Astrocyte (in vitro differentiated cells and primary cell): ENCODE results near the gene ZC3H12C. TPM values are rescaled to one million over a fixed set of nuclear protein-coding genes. Genes with fewer than 3 reads are reported as not detected.

Experiments used
- DNase-seq: peaks from one replicate; pipeline ENCODE4 v3.0.0-alpha.2; 2010; ENCODE audit warnings: low read depth
- FAIRE-seq: peaks from 2 replicates; lab custom pipeline; 2011; peaks lifted over from hg19 to GRCh38; lab: Jason Lieb, UNC
- H2AFZ ChIP-seq: 2 replicates; pipeline ENCODE4 v1.6.0; 2012; ENCODE audit warnings: low read depth, low read length, inconsistent platforms
- H3K27ac ChIP-seq: 2 replicates; pipeline ENCODE4 v1.5.1; 2011; ENCODE audit warnings: low read depth, low read length, inconsistent platforms
- H3K27me3 ChIP-seq: 2 replicates; pipeline ENCODE4 v1.6.0; 2011; ENCODE audit warnings: low read length, inconsistent platforms; ENCODE audit not compliant: insufficient read depth
- H3K36me3 ChIP-seq: 2 replicates; pipeline ENCODE4 v1.5.1; 2011; ENCODE audit warnings: low read length, inconsistent platforms; ENCODE audit not compliant: insufficient read depth
- H3K4me1 ChIP-seq: 2 replicates; pipeline ENCODE4 v1.5.1; 2011; ENCODE audit warnings: low read length, inconsistent platforms; ENCODE audit not compliant: insufficient read depth
- H3K4me2 ChIP-seq: 2 replicates; pipeline ENCODE4 v1.6.0; 2012; ENCODE audit warnings: low read length, inconsistent platforms
- H3K4me3 ChIP-seq: 2 replicates; pipeline ENCODE4 v1.5.1; 2011; ENCODE audit warnings: low read depth, mild to moderate bottlenecking, low read length, inconsistent platforms; ENCODE audit not compliant: insufficient read depth
- H3K79me2 ChIP-seq: 2 replicates; pipeline ENCODE4 v1.6.0; 2012; ENCODE audit warnings: mild to moderate bottlenecking, low read length, inconsistent platforms; ENCODE audit not compliant: insufficient read depth
- H3K9ac ChIP-seq: 2 replicates; pipeline ENCODE4 v1.6.0; 2012; ENCODE audit warnings: mild to moderate bottlenecking, low read length, inconsistent platforms
- H3K9me3 ChIP-seq: 2 replicates; pipeline ENCODE4 v1.5.1; 2012; ENCODE audit warnings: low read depth, mild to moderate bottlenecking, low read length, inconsistent platforms; ENCODE audit not compliant: insufficient read depth
- H4K20me1 ChIP-seq: 2 replicates; pipeline ENCODE4 v1.6.0; 2012; ENCODE audit warnings: low read length, inconsistent platforms; ENCODE audit not compliant: insufficient read depth
- H3K27ac Mint-ChIP-seq: one replicate; pipeline ENCODE4 v1.8.0; 2021; ENCODE audit warnings: mild to moderate bottlenecking, mixed read lengths; ENCODE audit not compliant: unreplicated experiment
- H3K27me3 Mint-ChIP-seq: one replicate; pipeline ENCODE4 v1.8.0; 2021; ENCODE audit warnings: low read depth, mixed read lengths; ENCODE audit not compliant: unreplicated experiment
- H3K36me3 Mint-ChIP-seq: one replicate; pipeline ENCODE4 v1.8.0; 2021; ENCODE audit warnings: low read depth, mixed read lengths; ENCODE audit not compliant: unreplicated experiment
- H3K4me1 Mint-ChIP-seq: one replicate; pipeline ENCODE4 v1.8.0; 2021; ENCODE audit warnings: low read depth, mixed read lengths; ENCODE audit not compliant: unreplicated experiment
- H3K4me3 Mint-ChIP-seq: one replicate; pipeline ENCODE4 v1.8.0; 2021; ENCODE audit warnings: mild to moderate bottlenecking, moderate library complexity, mixed read lengths; ENCODE audit not compliant: unreplicated experiment
- H3K9me3 Mint-ChIP-seq: one replicate; pipeline ENCODE4 v1.8.0; 2021; ENCODE audit warnings: mild to moderate bottlenecking, mixed read lengths; ENCODE audit not compliant: unreplicated experiment
- EZH2 ChIP-seq: IDR thresholded peaks from 2 replicates; pipeline ENCODE4 v1.6.1; 2012; ENCODE audit warnings: mild to moderate bottlenecking, low read length, inconsistent platforms; ENCODE audit not compliant: insufficient read depth
- total RNA-seq: library from RNA; stranded (reverse); gene quantifications from 2 replicates; pipeline ENCODE4 v1.2.1, GENCODE V29; 2021
- TF ChIP-seq, protein P1 (sequence below): IDR thresholded peaks from 2 replicates; pipeline ENCODE4 v1.5.1; 2011; ENCODE audit warnings: low read depth, mild to moderate bottlenecking, inconsistent platforms, low read length, moderate library complexity; ENCODE audit not compliant: insufficient read depth

ZC3H12C gene
- total RNA-seq, 1 donor from 2014 or later = 12.0 TPM

DNA sequence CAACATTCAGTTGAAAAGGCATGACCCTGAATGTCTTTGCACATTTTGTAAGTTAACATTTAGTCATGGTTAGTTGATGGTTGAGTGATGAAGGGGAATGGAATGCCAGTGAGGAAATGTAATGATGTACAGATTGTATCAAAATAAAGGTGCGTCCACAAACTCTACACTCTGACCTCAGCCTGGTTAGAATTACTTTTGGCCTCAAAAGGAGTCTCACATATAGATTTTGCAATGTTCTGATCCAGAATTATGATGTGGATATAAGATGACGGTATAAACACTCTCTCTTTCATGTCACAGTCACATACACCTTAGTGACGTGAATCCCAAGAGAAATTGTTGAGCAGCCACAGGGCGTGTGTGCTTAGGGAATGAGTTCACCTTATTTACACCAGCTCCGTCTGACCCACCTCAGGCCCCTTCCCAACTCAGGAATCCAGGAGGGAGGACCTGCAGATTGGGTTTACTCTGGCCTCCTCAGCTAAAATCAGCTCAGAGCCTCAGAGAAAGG lies 103.1 kb downstream of the ZC3H12C start:
- Mint-ChIP-seq H3K4me3 (no peak overlapping the region), H3K27me3 (no peaks in the 10 kb centered on the region), H3K36me3 (no peaks in the 10 kb centered on the region), H3K4me1 (peaks cover 38% of the 10 kb centered on the region), H3K9me3 (no peaks in the 10 kb centered on the region), H3K27ac (peak overlapping the region; percentile 58)
- Histone ChIP-seq H3K79me2 (no peaks in the 10 kb centered on the region), H4K20me1 (peaks cover 4% of the 10 kb centered on the region), H3K4me2 (peak overlapping the region; percentile 62), H2AFZ (no peak overlapping the region), H3K27ac (no peak overlapping the region), H3K9me3 (no peaks in the 10 kb centered on the region), H3K4me3 (no peak overlapping the region), H3K4me1 (peaks cover 38% of the 10 kb centered on the region), H3K36me3 (no peaks in the 10 kb centered on the region), H3K27me3 (peaks cover 4% of the 10 kb centered on the region), H3K9ac (no peak overlapping the region)
- TF ChIP-seq EZH2 = no peak
- TF ChIP-seq, protein P1, sequence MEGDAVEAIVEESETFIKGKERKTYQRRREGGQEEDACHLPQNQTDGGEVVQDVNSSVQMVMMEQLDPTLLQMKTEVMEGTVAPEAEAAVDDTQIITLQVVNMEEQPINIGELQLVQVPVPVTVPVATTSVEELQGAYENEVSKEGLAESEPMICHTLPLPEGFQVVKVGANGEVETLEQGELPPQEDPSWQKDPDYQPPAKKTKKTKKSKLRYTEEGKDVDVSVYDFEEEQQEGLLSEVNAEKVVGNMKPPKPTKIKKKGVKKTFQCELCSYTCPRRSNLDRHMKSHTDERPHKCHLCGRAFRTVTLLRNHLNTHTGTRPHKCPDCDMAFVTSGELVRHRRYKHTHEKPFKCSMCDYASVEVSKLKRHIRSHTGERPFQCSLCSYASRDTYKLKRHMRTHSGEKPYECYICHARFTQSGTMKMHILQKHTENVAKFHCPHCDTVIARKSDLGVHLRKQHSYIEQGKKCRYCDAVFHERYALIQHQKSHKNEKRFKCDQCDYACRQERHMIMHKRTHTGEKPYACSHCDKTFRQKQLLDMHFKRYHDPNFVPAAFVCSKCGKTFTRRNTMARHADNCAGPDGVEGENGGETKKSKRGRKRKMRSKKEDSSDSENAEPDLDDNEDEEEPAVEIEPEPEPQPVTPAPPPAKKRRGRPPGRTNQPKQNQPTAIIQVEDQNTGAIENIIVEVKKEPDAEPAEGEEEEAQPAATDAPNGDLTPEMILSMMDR = no peak
- FAIRE-seq (peak; percentile 91), DNase-seq (peak; percentile 84)

DNA sequence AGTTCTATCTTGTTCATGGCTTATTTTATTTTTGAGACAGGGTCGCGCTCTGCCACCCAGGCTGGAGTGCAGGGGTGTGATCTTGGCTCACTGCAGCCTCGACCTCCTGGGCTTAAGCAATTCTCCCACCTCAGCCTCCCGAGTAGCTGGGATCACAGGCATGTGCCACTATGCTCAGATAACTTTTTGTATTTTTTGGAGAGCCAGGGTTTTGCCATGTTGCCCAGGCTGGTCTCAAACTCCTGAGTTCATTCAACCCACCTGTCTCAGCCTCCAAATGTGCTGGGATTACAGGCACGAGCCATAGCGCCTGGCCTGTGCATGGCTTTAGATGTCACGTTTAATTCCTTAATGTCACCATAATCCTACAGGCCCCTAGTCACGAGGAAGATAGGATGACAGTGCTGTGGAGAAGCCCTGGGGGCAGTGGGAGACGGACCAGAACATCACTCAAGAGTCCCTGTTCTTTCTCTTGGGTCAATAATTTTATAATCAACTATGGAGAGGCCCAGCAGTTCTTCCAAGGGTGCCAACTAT lies 103.8 kb downstream of the ZC3H12C start:
- TF ChIP-seq, protein P1 = no peak
- TF ChIP-seq EZH2 = no peak
- Histone ChIP-seq H3K27me3 (peaks cover 4% of the 10 kb centered on the region), H3K79me2 (no peaks in the 10 kb centered on the region), H3K4me2 (no peak overlapping the region), H3K36me3 (no peaks in the 10 kb centered on the region), H4K20me1 (peaks cover 4% of the 10 kb centered on the region), H3K9ac (no peak overlapping the region), H3K9me3 (no peaks in the 10 kb centered on the region), H2AFZ (no peak overlapping the region), H3K27ac (no peak overlapping the region), H3K4me3 (no peak overlapping the region), H3K4me1 (peaks cover 38% of the 10 kb centered on the region)
- Mint-ChIP-seq H3K36me3 (no peaks in the 10 kb centered on the region), H3K27ac (no peak overlapping the region), H3K9me3 (no peaks in the 10 kb centered on the region), H3K27me3 (no peaks in the 10 kb centered on the region), H3K4me3 (no peak overlapping the region), H3K4me1 (peaks cover 39% of the 10 kb centered on the region)
- FAIRE-seq (no peak), DNase-seq (no peak)

DNA sequence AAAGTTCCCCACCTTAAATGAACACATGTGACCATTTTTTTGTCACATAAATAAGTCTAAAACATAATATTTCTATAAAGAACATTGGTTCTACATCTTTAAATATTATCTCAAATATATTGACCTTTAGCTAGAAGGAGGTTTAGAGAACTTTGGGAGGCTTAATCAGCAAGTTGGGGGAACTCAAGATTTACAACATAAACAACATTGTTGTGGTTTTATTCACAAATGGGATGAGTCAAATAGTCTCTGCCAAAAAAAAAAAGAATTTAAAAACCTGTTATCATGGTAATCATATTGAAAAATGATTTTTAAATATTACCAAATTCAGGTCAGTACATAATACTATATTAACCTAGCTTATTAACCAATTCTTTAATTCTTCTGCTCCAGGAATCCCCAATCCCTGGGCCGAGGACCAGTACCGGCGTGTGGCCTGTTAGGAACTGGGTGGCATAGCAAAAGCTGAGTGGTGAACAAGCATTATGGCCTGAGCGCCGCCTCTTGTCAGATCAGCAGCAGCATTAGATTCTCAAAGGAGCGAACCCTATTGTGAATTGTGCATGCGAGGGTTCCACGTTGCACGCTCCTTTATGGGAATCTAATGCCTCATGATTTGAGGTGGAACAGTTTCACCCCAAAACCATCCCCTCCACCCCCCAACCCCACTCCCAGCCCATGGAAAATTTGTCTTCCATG lies 105.0 kb downstream of the ZC3H12C start:
- Mint-ChIP-seq H3K9me3 (no peaks in the 10 kb centered on the region), H3K27ac (no peak overlapping the region), H3K27me3 (no peaks in the 10 kb centered on the region), H3K36me3 (no peaks in the 10 kb centered on the region), H3K4me3 (no peak overlapping the region), H3K4me1 (peaks cover 37% of the 10 kb centered on the region)
- H3K4me3 ChIP-seq = no peak overlapping the region
- peaks cover 4% of the 10 kb centered on the region for H4K20me1 ChIP-seq
- no peaks in the 10 kb centered on the region for H3K9me3 ChIP-seq
- H3K4me1 ChIP-seq = peaks cover 38% of the 10 kb centered on the region
- H3K27me3 ChIP-seq = peaks cover 4% of the 10 kb centered on the region
- H3K9ac ChIP-seq = no peak overlapping the region
- no peaks in the 10 kb centered on the region for H3K79me2 ChIP-seq
- H3K4me2 ChIP-seq = no peak overlapping the region
- no peak overlapping the region for H2AFZ ChIP-seq
- FAIRE-seq = no peak
- TF ChIP-seq EZH2 = no peak
- TF ChIP-seq, protein P1 = no peak
- no peak for DNase-seq
- H3K36me3 ChIP-seq = no peaks in the 10 kb centered on the region
- no peak overlapping the region for H3K27ac ChIP-seq
